Spleen (tissue), 11 donors: ENCODE results near the gene CDRT4. TPM values are rescaled to one million over a fixed set of nuclear protein-coding genes. Genes with fewer than 3 reads are reported as not detected.

ENCODE experiments used
- DNase-seq: peaks from one replicate; pipeline ENCODE4 v3.0.0-alpha.2; 2020
- H3K27ac ChIP-seq, 8 donors: fragments of 200-600 bp; sonication (generic) in 7 of 8; 1 replicate in 4 of 8; 2 replicates in 4 of 8; pipeline versions ENCODE4 v1.5.0 to v1.8.0; 2016 to 2021; ENCODE audit warnings: inconsistent platforms in 4 of 8, mild to moderate bottlenecking in 4 of 8, moderate library complexity in 1 of 8
- H3K27me3 ChIP-seq, 7 donors: fragments of 200-600 bp; sonication (generic) in 6 of 7; replicated peaks in 1 of 7; 1 replicate in 4 of 7; 2 replicates in 3 of 7; pipeline versions ENCODE4 v1.5.0 to v1.8.0; 2016 to 2021; ENCODE audit warnings: inconsistent platforms in 3 of 7, mild to moderate bottlenecking in 1 of 7
- H3K36me3 ChIP-seq, 6 donors: fragments of 200-600 bp; sonication (generic) in 5 of 6; 1 replicate in 4 of 6; 2 replicates in 2 of 6; pipeline versions ENCODE4 v1.5.0 to v1.8.0; 2016 to 2021; ENCODE audit warnings: inconsistent platforms in 2 of 6
- H3K4me1 ChIP-seq, 6 donors: fragments of 200-600 bp; sonication (generic) in 5 of 6; 1 replicate in 3 of 6; 2 replicates in 3 of 6; pipeline versions ENCODE4 v1.5.0 to v1.8.0; 2016 to 2021; ENCODE audit warnings: inconsistent platforms in 3 of 6
- H3K4me3 ChIP-seq, 8 donors: fragments of 200-600 bp; sonication (generic) in 7 of 8; 1 replicate in 4 of 8; 2 replicates in 4 of 8; pipeline versions ENCODE4 v1.5.0 to v1.8.0; 2016 to 2021; ENCODE audit warnings: inconsistent platforms in 4 of 8, mild to moderate bottlenecking in 4 of 8, moderate library complexity in 2 of 8
- H3K9me3 ChIP-seq, 8 donors: fragments of 200-600 bp; sonication (generic) in 7 of 8; 1 replicate in 4 of 8; 2 replicates in 4 of 8; pipeline versions ENCODE4 v1.5.0 to v1.8.0; 2016 to 2021; ENCODE audit warnings: inconsistent platforms in 4 of 8
- POLR2A ChIP-seq, 3 donors: fragments of 450-650 bp; IDR thresholded peaks; one replicate each; pipeline ENCODE4 v1.5.1; 2017; ENCODE audit warnings: antibody characterized with exemption in 3 of 3, mild to moderate bottlenecking in 1 of 3
- POLR2AphosphoS5 ChIP-seq, 3 donors: sonication (generic); formaldehyde crosslinking; IDR thresholded peaks; one replicate each; pipeline ENCODE4 v1.5.1; 2017; ENCODE audit warnings: antibody characterized with exemption in 3 of 3
- WGBS, 5 donors: extraction: QIAGEN DNeasy Blood & Tissue Kit in 3 of 5; methylation state at CpG; one replicate each; pipeline versions ENCODE4 v1.1.5 to v1.1.7; 2013 to 2018; 5-methylcytosine and 5-hydroxymethylcytosine counted together
- intact Hi-C: fragments of 100-400 bp; cut with DNase I; formaldehyde crosslinking; loops from one replicate; pipeline ENCODE4 v1.15.0; 2023; ENCODE audit warnings: low total_unique reads
- polyA plus RNA-seq, 3 donors: library from polyadenylated mRNA; stranded (reverse); fragments of 200-250 nt; gene quantifications; one replicate each; pipeline ENCODE4 v1.2.1, GENCODE V29; 2013
- total RNA-seq, 7 donors: library from RNA; depleted of rRNA in 3 of 7; stranded (reverse); fragments of >200 nt in 3 of 7; fragmentation: NEBNext Ultra II Directional in 4 of 7; extraction: Animal tissue kit (Norgen Biotek cat#: 25700) in 4 of 7; gene quantifications; one replicate each; pipeline versions ENCODE4 v1.1.0 to v1.2.1, GENCODE V29; 2016 to 2021
- TF ChIP-seq, protein P1 (sequence below), 11 experiments: fragments of 200-600 bp in 7 of 11; fragments of 450-650 bp in 4 of 11; sonication (generic) in 4 of 11; IDR thresholded peaks in 8 of 11; conservative IDR thresholded peaks in 3 of 11; 1 replicate in 7 of 11; 2 replicates in 4 of 11; pipeline versions ENCODE4 v1.4.0 to v1.8.0; 2016 to 2021; ENCODE audit warnings: antibody characterized with exemption in 11 of 11, inconsistent platforms in 4 of 11, mild to moderate bottlenecking in 1 of 11
- donor health status: healthy with polysubstance abuse.
- donor health status: DM: no; HTN: no; CAD: no; lungs with moderate emphysema.
- donor health status: DM: no; HTN: no; CAD: no.
- donor health status: Bipolar disorder and iron deficiency.
- donor health status: healthy.
- donor health status: DM: no; HTN: no; CAD: no.
- donor health status: DM: yes; HTN: yes; CAD: no.

CDRT4 gene
- total and polyA plus RNA-seq, 10 donors, result 4.5 to 18.7 (median 14.0) TPM

DNA sequence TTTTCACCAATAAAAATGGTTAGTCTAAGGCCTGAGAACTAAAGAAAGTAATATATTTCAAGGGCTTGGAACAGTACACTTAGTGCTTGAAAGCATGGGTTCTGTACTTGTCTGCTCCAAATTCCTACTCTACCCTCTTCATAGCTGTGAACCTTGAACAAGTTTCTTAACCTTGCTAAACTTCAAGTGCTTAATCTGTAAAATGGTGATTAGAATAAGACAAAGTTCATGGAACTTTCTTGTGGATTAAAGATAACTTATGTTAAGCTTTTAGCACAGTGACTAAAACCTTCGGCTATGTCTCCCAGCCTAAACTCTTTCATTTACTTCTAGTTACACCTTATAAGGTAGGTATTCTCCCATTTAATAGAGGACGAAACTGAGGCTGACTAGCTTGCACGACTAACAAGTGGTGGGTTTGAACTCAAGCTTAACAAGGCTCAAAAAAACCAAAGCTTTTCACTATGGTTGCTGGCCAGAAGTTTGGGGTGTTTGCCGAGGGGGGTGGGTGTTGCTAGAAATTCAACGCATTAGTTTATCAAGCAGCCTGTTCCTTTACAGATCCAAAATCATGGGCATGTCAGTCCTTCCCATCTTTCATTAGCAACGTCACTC lies 28.8 kb downstream of the CDRT4 start:
- no peaks in the 10 kb centered on the region for H3K27me3 ChIP-seq
- H3K27ac ChIP-seq, result no peak overlapping the region
- peaks cover 0 to 14% (median 11%) of the 10 kb centered on the region in 6 donors for H3K4me1 ChIP-seq
- H3K36me3 ChIP-seq, result peaks cover 0 to 26% (median 2%) of the 10 kb centered on the region in 6 donors
- no peak overlapping the region for H3K4me3 ChIP-seq
- no peaks in the 10 kb centered on the region for H3K9me3 ChIP-seq
- WGBS, 5 donors, result 83 to 97% (median 92%) methylated on average over 6 of the region's 6 CpGs
- no peak for DNase-seq
- intact Hi-C loops, result no loop called here
- no peak for TF ChIP-seq POLR2A (IDR thresholded peaks at IDR 0.05)
- no peak for TF ChIP-seq POLR2AphosphoS5 (IDR thresholded peaks at IDR 0.05)
- TF ChIP-seq, protein P1, sequence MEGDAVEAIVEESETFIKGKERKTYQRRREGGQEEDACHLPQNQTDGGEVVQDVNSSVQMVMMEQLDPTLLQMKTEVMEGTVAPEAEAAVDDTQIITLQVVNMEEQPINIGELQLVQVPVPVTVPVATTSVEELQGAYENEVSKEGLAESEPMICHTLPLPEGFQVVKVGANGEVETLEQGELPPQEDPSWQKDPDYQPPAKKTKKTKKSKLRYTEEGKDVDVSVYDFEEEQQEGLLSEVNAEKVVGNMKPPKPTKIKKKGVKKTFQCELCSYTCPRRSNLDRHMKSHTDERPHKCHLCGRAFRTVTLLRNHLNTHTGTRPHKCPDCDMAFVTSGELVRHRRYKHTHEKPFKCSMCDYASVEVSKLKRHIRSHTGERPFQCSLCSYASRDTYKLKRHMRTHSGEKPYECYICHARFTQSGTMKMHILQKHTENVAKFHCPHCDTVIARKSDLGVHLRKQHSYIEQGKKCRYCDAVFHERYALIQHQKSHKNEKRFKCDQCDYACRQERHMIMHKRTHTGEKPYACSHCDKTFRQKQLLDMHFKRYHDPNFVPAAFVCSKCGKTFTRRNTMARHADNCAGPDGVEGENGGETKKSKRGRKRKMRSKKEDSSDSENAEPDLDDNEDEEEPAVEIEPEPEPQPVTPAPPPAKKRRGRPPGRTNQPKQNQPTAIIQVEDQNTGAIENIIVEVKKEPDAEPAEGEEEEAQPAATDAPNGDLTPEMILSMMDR (IDR thresholded peaks at IDR 0.05 in 8 of 11, conservative IDR thresholded peaks at IDR 0.05 in 3 of 11), result no peak

DNA sequence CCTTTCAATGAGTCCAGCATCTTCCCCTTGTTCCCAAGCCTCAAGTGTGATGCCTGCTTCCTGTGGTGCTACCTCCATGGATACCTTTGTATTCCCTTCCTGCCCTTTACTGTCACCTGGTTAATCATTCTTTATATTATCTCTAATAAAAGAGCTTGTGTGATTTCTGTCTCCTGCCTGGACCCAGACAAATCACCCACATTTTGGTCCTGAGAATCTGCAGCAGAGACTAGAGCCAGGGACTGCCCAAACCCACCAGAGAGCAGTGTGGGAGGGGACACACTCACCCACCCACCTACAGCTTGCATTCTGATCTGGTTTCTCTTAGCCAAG lies 30.2 kb downstream of the CDRT4 start:
- Histone ChIP-seq H3K27ac (peak overlapping the region in 6 of 8 donors; percentile 10 to 66 (median 49)), H3K4me1 (peaks cover 0 to 14% (median 11%) of the 10 kb centered on the region in 6 donors), H3K36me3 (peaks cover 0 to 26% (median 2%) of the 10 kb centered on the region in 6 donors), H3K4me3 (no peak overlapping the region), H3K9me3 (no peaks in the 10 kb centered on the region), H3K27me3 (no peaks in the 10 kb centered on the region)
- intact Hi-C loops, result no loop called here
- no peak for DNase-seq
- TF ChIP-seq, protein P1 (IDR thresholded peaks at IDR 0.05 in 8 of 11, conservative IDR thresholded peaks at IDR 0.05 in 3 of 11), result no peak
- TF ChIP-seq POLR2AphosphoS5 (IDR thresholded peaks at IDR 0.05), result no peak
- TF ChIP-seq POLR2A (IDR thresholded peaks at IDR 0.05), result no peak

DNA sequence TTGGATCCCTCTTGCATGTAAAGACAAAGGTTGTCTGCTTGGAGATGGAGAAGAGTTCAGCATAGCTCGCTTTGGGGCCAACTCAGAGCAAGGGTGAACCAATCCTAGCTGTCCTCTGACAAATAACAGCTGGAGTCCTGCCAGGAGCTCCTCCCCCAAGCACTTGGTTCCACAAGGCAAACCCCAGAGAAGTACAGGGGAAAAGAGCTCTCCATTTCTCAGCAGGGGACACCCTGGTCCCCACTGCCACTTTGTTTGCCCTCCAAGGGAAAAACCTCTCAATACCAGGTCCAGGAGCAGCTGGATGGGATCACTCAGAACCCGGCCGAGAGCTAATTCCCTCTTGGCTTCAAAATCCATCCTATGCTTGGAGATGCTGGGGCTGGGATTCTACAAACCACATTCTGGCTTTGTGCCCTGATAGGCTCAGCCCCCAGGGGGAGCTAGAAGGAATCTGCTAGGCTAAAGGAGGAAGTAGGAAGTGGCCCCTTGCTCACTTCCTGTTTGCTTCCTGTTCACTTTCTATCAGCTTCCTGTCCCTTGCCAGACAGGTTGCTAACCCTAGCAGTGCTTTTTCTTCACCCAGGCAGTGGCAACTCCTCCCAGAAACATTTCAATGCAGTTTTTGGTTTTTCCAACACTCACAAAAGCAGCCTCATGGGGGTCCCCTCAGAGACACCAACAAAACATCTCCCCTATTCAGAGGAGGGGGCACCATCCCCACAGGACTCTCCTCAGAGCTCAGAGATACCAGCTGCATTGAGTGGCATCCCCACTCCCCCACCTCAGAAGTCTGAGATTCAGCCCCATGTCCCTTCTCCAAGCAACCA lies 30.7 kb downstream of the CDRT4 start:
- no peak for DNase-seq
- TF ChIP-seq, protein P1 (IDR thresholded peaks at IDR 0.05 in 8 of 11, conservative IDR thresholded peaks at IDR 0.05 in 3 of 11), result peak in 8 of 11 experiments; percentile 15 to 48 (median 38)
- TF ChIP-seq POLR2A (IDR thresholded peaks at IDR 0.05), result no peak
- TF ChIP-seq POLR2AphosphoS5 (IDR thresholded peaks at IDR 0.05), result peak in 1 of 3 donors; percentile 55
- peak overlapping the region in 7 of 8 donors; percentile 10 to 66 (median 49) for H3K27ac ChIP-seq
- H3K4me1 ChIP-seq, result peaks cover 0 to 14% (median 11%) of the 10 kb centered on the region in 6 donors
- intact Hi-C loops, result no loop called here
- no peaks in the 10 kb centered on the region for H3K9me3 ChIP-seq
- H3K27me3 ChIP-seq, result no peaks in the 10 kb centered on the region
- H3K36me3 ChIP-seq, result peaks cover 0 to 26% (median 2%) of the 10 kb centered on the region in 6 donors
- H3K4me3 ChIP-seq, result no peak overlapping the region
- 49 to 89% (median 75%) methylated on average over 3 of the region's 3 CpGs for WGBS, 5 donors

GRCh38 chr17:15434956-15435355 lies 32.5 kb downstream of the CDRT4 start:
- Histone ChIP-seq H3K27me3 (no peaks in the 10 kb centered on the region), H3K27ac (no peak overlapping the region), H3K4me1 (peaks cover 0 to 14% (median 11%) of the 10 kb centered on the region in 6 donors), H3K9me3 (no peaks in the 10 kb centered on the region), H3K4me3 (no peak overlapping the region), H3K36me3 (peaks cover 0 to 23% (median 2%) of the 10 kb centered on the region in 6 donors)
- 94 to 99% (median 97%) methylated on average over 8 of the region's 8 CpGs for WGBS, 5 donors
- TF ChIP-seq, protein P1 (IDR thresholded peaks at IDR 0.05 in 8 of 11, conservative IDR thresholded peaks at IDR 0.05 in 3 of 11), result no peak
- TF ChIP-seq POLR2A (IDR thresholded peaks at IDR 0.05) (no peak), POLR2AphosphoS5 (IDR thresholded peaks at IDR 0.05) (no peak)
- DNase-seq, result no peak
- intact Hi-C loops, result no loop called here
